NCI-H774 (cell line): Measurements from ENCODE around the gene C13orf46.
"Not testable (repeated sequence)": the region's sequence is repeated elsewhere in the genome, so short reads cannot be mapped to it uniquely, and the experiment has no call there.

ENCODE experiments used
- DNase-seq: peaks from one replicate; lab custom pipeline; 2025; lab: John Stamatoyannopoulos, UW

The C13orf46 gene

GRCh38 chr13:113922412-113923118 lies 51.3 kb downstream of the C13orf46 start:
- no peak for DNase-seq

- DNase-seq, result no peak
Measured at GRCh38 chr13:113921763-113922162, 52.1 kb downstream of the C13orf46 start.

GRCh38 chr13:113920606-113921286 lies 53.1 kb downstream of the C13orf46 start:
- no peak for DNase-seq

DNA sequence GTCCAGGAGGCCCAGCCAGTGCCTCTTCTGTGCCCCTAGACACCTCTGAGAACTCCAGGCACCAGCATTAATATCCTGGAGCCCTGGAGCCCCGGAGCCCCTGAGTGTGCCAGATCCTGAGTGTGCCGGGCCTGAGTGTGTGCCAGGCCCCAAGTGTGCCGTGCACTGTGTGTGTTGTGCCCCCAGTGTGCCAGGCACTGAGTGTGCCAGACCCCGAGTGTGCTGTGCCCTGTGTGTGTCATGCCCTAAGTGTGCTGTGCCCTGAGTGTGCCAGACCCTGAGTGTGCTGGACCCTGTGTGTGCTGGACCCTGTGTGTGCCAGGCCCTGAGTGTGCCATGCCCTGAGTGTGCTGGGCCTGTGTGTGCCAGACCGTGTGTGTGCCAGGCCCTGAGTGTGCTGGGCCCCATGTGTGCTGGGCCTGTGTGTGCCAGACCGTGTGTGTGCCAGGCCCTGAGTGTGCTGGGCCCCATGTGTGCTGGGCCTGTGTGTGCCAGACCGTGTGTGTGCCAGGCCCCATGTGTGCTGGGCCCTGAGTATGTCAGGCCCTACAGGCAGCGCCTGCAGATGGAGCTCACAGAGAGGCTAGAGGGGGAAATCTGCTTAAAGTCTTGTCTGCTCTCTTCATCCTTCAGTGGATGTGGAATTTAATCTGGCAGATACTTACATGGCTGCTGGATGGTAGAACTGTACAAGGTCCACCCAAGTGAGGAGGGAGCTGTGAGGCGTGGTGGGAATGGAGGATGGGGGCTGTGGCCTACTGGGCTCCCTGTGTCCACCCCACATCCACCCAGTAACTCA lies 53.9 kb downstream of the C13orf46 start:
- no peak for DNase-seq

DNA sequence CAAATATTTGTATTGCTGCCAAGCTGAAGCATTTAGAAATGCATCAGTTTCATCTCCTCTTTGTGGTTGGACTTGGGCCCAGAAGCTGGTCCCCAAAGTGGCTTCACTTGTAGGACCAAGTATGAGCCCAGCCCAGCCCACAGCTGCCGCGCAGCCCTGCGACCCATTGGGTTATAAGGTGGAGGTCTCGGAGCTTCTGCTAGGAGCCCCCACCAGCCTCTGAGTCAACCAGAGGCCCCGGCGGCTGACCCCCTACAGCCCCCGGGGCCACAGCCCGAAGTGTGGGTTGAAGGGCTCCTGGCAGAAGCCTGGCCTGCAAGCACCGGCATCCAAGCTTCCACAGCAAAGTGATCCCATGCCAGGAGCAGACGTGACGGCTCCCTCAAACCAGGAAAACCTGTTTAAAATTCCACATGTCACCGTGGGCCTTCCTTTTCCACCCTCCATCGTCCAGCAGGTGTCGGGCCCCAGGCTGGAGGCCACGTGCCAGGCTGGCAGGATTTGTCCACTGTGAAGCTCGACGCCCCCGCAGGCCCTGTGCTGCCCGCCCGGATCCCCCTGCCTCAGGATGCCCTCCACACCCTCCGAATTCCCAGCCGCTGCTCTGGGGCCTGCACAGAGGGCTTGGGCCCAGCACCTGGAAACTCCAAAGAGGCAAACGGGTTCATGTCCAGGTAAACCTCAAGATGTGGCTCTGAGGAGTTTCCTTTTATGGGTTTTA lies 54.7 kb downstream of the C13orf46 start:
- DNase-seq, result no peak

DNA sequence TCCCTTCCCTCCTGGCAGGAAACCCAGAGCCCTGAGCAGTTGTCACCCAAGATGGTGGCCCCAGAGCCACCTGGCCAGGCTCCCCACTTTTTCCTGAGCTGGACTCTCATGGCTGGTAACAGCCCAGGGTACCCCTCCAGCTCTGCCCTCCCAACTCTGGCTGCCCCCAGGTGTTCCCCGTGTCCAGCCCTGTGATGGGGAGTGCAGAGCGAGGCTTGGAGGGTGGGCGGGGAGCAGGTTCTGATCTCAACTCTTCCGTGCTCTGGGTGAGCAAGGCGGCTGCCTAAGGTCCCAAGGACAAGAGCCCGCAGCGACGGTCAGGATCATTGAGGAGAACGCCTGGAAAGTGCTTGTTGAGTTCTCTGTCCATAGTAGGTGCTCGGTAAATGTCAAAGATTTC lies 55.3 kb downstream of the C13orf46 start:
- no peak for DNase-seq

GRCh38 chr13:113917594-113918371 lies 56.1 kb downstream of the C13orf46 start:
- no peak for DNase-seq

GRCh38 chr13:113917096-113917495 lies 56.8 kb downstream of the C13orf46 start:
- no peak for DNase-seq

GRCh38 chr13:113916330-113916815 lies 57.5 kb downstream of the C13orf46 start:
- DNase-seq, result no peak

DNA sequence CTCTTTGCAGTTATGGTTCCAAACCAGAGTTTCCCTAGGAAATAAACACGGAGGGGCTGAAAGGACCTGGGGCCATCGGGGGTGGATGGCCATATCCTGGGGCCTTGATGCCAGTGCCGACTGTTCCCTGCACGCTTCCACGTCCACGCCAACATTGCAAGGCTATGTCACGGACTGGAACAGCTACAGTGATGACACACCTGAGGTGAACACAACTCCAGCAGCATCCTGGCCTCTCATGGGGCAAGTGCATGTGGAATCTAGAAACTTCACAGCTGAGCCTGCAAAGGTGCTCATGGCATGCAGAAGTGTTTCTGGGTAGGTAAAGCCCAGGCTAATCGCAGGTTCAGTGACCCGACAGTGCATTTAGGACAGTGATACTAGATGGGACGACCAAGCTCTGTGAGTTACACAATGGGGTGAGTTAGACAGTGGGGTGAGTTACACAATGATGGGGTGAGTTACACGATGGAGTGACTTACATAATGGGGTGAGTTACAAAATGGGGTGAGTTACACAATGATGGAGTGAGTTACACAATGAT lies 58.0 kb downstream of the C13orf46 start:
- no peak for DNase-seq

DNA sequence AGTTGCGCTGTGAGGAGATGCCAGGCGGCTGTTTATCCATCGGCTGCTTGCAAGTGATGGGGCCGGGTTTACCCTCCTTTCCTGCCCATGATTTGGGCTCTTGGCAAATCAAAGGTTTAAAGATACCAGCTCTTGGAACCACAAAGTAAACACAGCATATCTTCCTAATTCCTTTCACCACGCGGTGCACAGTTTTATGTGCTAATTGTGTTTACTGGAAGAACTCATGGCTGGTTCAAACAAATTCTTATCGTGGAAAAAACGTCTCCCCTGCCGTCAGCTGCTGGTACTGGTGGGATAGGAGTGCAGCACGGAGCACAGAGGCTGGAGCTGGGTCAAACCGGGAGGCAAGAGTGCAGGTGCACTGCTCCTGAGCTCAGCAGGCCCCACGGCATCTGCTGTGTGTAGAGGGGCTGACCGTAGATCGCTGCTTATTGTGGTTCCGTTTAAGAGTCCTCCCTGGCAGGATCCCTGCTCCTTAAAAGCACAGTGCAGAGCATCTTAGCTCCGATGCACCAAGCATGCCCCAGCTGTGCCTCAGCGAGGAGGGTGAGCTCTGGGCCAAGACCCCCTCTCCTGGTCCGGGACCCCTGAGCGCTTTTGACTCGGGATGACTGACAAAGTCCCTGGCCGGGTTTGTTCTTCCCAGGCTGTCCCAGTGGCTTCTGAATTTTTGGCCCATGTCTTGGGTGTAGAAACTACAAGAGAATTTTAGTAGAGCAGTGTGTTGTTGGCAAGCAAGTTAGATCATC lies 58.7 kb downstream of the C13orf46 start:
- peak; percentile 40 for DNase-seq

GRCh38 chr13:113914333-113915011 lies 59.4 kb downstream of the C13orf46 start:
- no peak for DNase-seq

DNA sequence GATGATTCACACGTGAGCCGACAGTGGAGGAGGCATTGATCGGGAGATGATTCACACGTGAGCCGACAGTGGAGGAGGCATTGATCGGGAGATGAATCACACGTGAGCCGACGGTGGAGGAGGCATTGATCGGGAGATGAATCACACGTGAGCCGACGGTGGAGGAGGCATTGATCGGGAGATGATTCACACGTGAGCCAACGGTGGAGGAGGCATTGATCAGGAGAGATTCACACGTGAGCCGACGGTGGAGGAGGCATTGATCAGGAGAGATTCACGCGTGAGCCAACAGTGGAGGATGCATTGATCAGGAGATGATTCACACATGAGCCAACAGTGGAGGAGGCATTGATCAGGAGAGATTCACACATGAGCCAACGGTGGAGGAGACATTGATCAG lies 60.0 kb downstream of the C13orf46 start:
- not testable (repeated sequence) for DNase-seq

DNA sequence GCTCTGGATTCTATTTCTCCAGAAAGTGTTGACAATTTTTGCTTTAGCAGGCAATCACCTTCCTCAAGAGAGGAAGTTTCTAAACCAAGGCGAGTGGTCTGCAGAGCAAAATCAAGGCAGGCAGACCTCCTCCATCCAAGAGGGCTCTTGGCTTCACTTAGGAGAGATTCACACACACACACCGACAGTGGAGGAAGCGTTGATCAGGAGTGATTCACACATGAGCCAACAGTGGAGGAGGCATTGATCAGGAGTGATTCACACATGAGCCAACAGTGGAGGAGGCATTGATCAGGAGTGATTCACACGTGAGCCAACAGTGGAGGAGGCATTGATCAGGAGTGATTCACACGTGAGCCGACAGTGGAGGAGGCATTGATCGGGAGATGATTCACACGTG lies 60.5 kb downstream of the C13orf46 start:
- not testable (repeated sequence) for DNase-seq

- no peak for DNase-seq
Measured at GRCh38 chr13:113912596-113912995, 61.3 kb downstream of the C13orf46 start.

DNA sequence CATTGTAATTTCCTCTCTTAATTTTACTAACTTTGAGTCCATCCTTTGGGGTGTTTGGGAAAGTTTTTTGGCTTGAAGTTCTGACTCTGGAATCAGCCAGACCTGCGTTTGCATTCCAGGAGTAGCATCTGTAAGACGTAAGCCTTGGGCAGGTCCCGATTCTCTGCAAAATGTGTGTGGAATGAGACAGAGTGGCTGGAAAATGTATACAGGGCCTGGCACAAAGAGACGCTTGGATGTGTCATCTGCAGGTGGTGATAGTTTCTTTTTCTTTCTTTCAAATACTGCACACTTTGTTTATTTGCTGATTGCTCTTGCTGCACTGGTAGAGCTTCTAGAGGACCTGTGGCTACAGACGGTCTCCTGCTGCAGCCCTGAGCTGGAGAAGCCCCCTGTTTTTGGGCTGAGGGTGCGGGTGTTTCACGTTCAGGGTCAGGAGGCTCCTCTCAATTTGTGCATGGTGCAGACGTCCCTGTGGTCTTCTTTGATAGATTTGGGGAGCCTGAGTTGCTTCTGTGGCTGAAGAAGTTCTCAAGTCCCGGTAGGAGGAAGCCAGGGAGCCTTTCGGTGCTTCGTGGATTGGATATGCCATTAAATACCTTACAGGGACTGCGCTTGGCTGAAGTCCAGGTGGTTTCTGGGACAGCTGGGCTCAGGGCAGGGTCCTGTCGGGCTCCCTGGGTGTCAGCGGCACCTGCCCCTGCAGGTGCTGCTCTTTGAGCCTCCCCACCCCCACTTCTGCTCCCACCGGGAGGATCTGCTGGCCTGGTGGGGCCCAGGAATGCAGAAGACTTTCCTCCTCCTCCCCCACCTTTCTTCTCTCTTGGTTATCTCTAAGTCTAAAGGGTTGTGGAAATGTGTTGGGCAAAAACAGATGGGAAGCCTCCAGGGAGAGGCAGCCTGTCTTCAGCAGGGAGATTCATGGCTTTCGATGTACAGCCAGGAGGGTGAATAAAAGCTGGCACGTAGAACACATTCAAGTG lies 66.0 kb downstream of the C13orf46 start:
- DNase-seq, result peak; percentile 27

GRCh38 chr13:113906571-113906970 lies 67.3 kb downstream of the C13orf46 start:
- DNase-seq, result no peak

- no peak for DNase-seq
Measured at GRCh38 chr13:113905942-113906341, 67.9 kb downstream of the C13orf46 start.
